IMR-90 (cell line): ENCODE measurements around the gene INPP5A. TPM values are rescaled to one million over a fixed set of nuclear protein-coding genes. Genes with fewer than 3 reads are reported as not detected.

ENCODE experiments used
- ATAC-seq: fragments of 200-7000 bp; cut with Tn5 transposase; 2 replicates; pipeline ENCODE4 v1.9.1; 2020; ENCODE audit warnings: low read depth, mild to moderate bottlenecking, moderate library complexity
- BruUV-seq: library from RNA; stranded (reverse); fragments of 400-500 nt; replicated peaks from 2 replicates; lab custom pipeline; 2021; lab: Mats Ljungman, UMichigan
- CTCF ChIA-PET: fragments of 300-600 bp; formaldehyde crosslinking; extraction: SDS; loops from one replicate; lab custom pipeline; 2021; ENCODE audit warnings: antibody characterized with exemption; lab: Yijun Ruan, JAX
- POLR2A ChIA-PET: fragments of 300-600 bp; sonication (Branson Sonifier 250); formaldehyde crosslinking; loops from one replicate; lab custom pipeline; 2022; ENCODE audit warnings: antibody characterized with exemption; ENCODE audit not compliant: unreplicated experiment; lab: Charles Lee
- DNase-seq: peaks from one replicate; pipeline ENCODE4 v3.0.0; 2013
- H2AFZ ChIP-seq: replicated peaks from 2 replicates; pipeline ENCODE3; 2013; ENCODE audit warnings: low read length, mild to moderate bottlenecking; ENCODE audit not compliant: poor library complexity
- H2AK5ac ChIP-seq: 2 replicates; pipeline ENCODE4 v1.6.1; 2013; ENCODE audit warnings: low read depth, low read length, inconsistent platforms
- H2AK9ac ChIP-seq: replicated peaks from 2 replicates; pipeline ENCODE3; 2013; ENCODE audit warnings: mild to moderate bottlenecking, low read depth, low read length, moderate library complexity; ENCODE audit not compliant: poor library complexity
- H2BK120ac ChIP-seq: 2 replicates; pipeline ENCODE4 v1.6.1; 2013; ENCODE audit warnings: low read depth, low read length, inconsistent platforms
- H2BK15ac ChIP-seq: 3 replicates; pipeline ENCODE4 v1.6.1; 2013; ENCODE audit warnings: low read depth, low read length, inconsistent platforms
- H2BK20ac ChIP-seq: 2 replicates; pipeline ENCODE4 v1.6.1; 2013; ENCODE audit warnings: low read depth, mild to moderate bottlenecking, inconsistent platforms, low read length, moderate library complexity
- H2BK5ac ChIP-seq: 2 replicates; pipeline ENCODE4 v1.6.1; 2013; ENCODE audit warnings: mild to moderate bottlenecking, low read depth, low read length, inconsistent platforms; ENCODE audit not compliant: poor library complexity, severe bottlenecking
- H3K14ac ChIP-seq: replicated peaks from 2 replicates; pipeline ENCODE4 v1.6.1; 2013; ENCODE audit warnings: low read depth, low read length, inconsistent platforms
- H3K18ac ChIP-seq: 2 replicates; pipeline ENCODE4 v1.6.1; 2013; ENCODE audit warnings: low read depth, low read length, control low read depth
- H3K23ac ChIP-seq: 2 replicates; pipeline ENCODE4 v1.6.1; 2013; ENCODE audit warnings: low read depth, low read length, inconsistent platforms
- H3K27ac ChIP-seq: 2 replicates; pipeline ENCODE4 v1.5.1; 2013; ENCODE audit warnings: mild to moderate bottlenecking, control low read depth, low read length; ENCODE audit not compliant: insufficient read depth
- H3K27me3 ChIP-seq: 2 replicates; pipeline ENCODE4 v1.6.1; 2013; ENCODE audit warnings: low read length; ENCODE audit not compliant: control insufficient read depth, insufficient read depth
- H3K36me3 ChIP-seq: 2 replicates; pipeline ENCODE4 v1.6.1; 2013; ENCODE audit warnings: low read length, mixed read lengths; ENCODE audit not compliant: control insufficient read depth, insufficient read depth
- H3K4ac ChIP-seq: 2 replicates; pipeline ENCODE4 v1.6.1; 2013; ENCODE audit warnings: low read depth, low read length, inconsistent platforms
- H3K4me1 ChIP-seq: 2 replicates; pipeline ENCODE4 v1.6.1; 2013; ENCODE audit warnings: low read length, mixed read lengths; ENCODE audit not compliant: control insufficient read depth, insufficient read depth
- H3K4me2 ChIP-seq: 2 replicates; pipeline ENCODE4 v1.6.1; 2013; ENCODE audit warnings: low read depth, mild to moderate bottlenecking, control low read depth, low read length, moderate library complexity
- H3K4me3 ChIP-seq: 2 replicates; pipeline ENCODE4 v1.5.1; 2013; ENCODE audit warnings: low read depth, mild to moderate bottlenecking, control low read depth, low read length, moderate library complexity; ENCODE audit not compliant: insufficient read depth
- H3K56ac ChIP-seq: 2 replicates; pipeline ENCODE4 v1.6.1; 2013; ENCODE audit warnings: low read length, inconsistent platforms; ENCODE audit not compliant: insufficient read depth; ENCODE audit errors: extremely low read depth
- H3K79me1 ChIP-seq, 2 experiments: 2 replicates each; pipeline ENCODE4 v1.6.1; 2013; ENCODE audit warnings: low read length in 2 of 2, inconsistent platforms in 1 of 2, low read depth in 1 of 2
- H3K9ac ChIP-seq: 2 replicates; pipeline ENCODE4 v1.6.1; 2013; ENCODE audit warnings: low read depth, low read length, control low read depth
- H3K9me1 ChIP-seq: 2 replicates; pipeline ENCODE4 v1.6.1; 2013; ENCODE audit warnings: low read length, inconsistent platforms; ENCODE audit not compliant: insufficient read depth
- H3K9me3 ChIP-seq: 2 replicates; pipeline ENCODE4 v1.6.1; 2013; ENCODE audit warnings: low read length; ENCODE audit not compliant: control insufficient read depth, insufficient read depth
- H4K20me1 ChIP-seq: 2 replicates; pipeline ENCODE4 v1.6.1; 2013; ENCODE audit warnings: low read length, inconsistent platforms; ENCODE audit not compliant: insufficient read depth
- H4K5ac ChIP-seq: 2 replicates; pipeline ENCODE4 v1.6.1; 2013; ENCODE audit warnings: mild to moderate bottlenecking, low read depth, low read length, control low read depth
- H4K8ac ChIP-seq, 2 experiments: 2 replicates each; pipeline ENCODE4 v1.6.1; 2013; ENCODE audit warnings: low read depth in 2 of 2, low read length in 2 of 2, control low read depth in 1 of 2, inconsistent platforms in 1 of 2
- H4K91ac ChIP-seq: 2 replicates; pipeline ENCODE4 v1.6.1; 2013; ENCODE audit warnings: low read depth, low read length, inconsistent platforms; ENCODE audit not compliant: insufficient read depth
- BHLHE40 ChIP-seq: fragments of 150-350 bp; IDR thresholded peaks from 2 replicates; pipeline ENCODE4 v1.6.1; 2016; ENCODE audit warnings: mild to moderate bottlenecking, low read depth, low read length
- CEBPB ChIP-seq: IDR thresholded peaks from 2 replicates; pipeline ENCODE4 v1.6.1; 2012; ENCODE audit warnings: low read depth, low read length, improper control_type of control experiment
- CHD1 ChIP-seq: IDR thresholded peaks from 2 replicates; pipeline ENCODE4 v1.6.1; 2012; ENCODE audit warnings: low read depth, low read length, improper control_type of control experiment
- FOS ChIP-seq: fragments of 150-350 bp; IDR thresholded peaks from 2 replicates; pipeline ENCODE4 v1.6.1; 2016; ENCODE audit warnings: low read depth, low read length
- MAFK ChIP-seq: IDR thresholded peaks from 2 replicates; pipeline ENCODE4 v1.6.1; 2012; ENCODE audit warnings: low read depth, low read length, improper control_type of control experiment
- MAZ ChIP-seq: IDR thresholded peaks from 2 replicates; pipeline ENCODE4 v1.6.1; 2012; ENCODE audit warnings: low read depth, mild to moderate bottlenecking, low read length, improper control_type of control experiment, moderate library complexity, borderline replicate concordance
- MXI1 ChIP-seq: IDR thresholded peaks from 2 replicates; pipeline ENCODE4 v1.6.1; 2012; ENCODE audit warnings: low read depth, mild to moderate bottlenecking, low read length, moderate library complexity, borderline replicate concordance
- NFE2L2 ChIP-seq: fragments of 150-350 bp; IDR thresholded peaks from 2 replicates; pipeline ENCODE4 v1.6.1; 2016; ENCODE audit warnings: low read depth, mild to moderate bottlenecking, low read length
- POLR2A ChIP-seq: IDR thresholded peaks from 2 replicates; pipeline ENCODE4 v1.6.1; 2012; ENCODE audit warnings: mild to moderate bottlenecking, low read depth, low read length
- RAD21 ChIP-seq: IDR thresholded peaks from 2 replicates; pipeline ENCODE4 v1.6.1; 2012; ENCODE audit warnings: low read length, improper control_type of control experiment
- RCOR1 ChIP-seq: IDR thresholded peaks from 2 replicates; pipeline ENCODE4 v1.6.1; 2012; ENCODE audit warnings: mild to moderate bottlenecking, low read length, improper control_type of control experiment; ENCODE audit not compliant: insufficient replicate concordance
- RFX5 ChIP-seq: IDR thresholded peaks from 2 replicates; pipeline ENCODE4 v1.8.0; 2012; ENCODE audit warnings: low read depth, mild to moderate bottlenecking, low read length, moderate library complexity
- SMC3 ChIP-seq: fragments of 150-350 bp; IDR thresholded peaks from 2 replicates; pipeline ENCODE4 v1.6.1; 2016; ENCODE audit warnings: low read depth, mild to moderate bottlenecking, antibody characterized with exemption, low read length, moderate library complexity
- WGBS, 2 experiments: methylation state at CpG; one replicate each; pipeline versions ENCODE4 v1.1.5 to v1.1.7; 2013; ENCODE audit warnings: missing lambda C conversion rate in 2 of 2; ENCODE audit not compliant: insufficient read length in 1 of 2; ENCODE audit errors: extremely low coverage in 2 of 2; 5-methylcytosine and 5-hydroxymethylcytosine counted together
- dilution Hi-C: fragments of 300-500 bp; cut with HindIII; formaldehyde crosslinking; loops from one replicate; pipeline ENCODE4 v1.14.3; 2018; ENCODE audit warnings: low sequenced_read_pairs; ENCODE audit not compliant: unreplicated experiment
- in situ Hi-C: fragments of 300-500 bp; cut with MboI; formaldehyde crosslinking; loops from 3 replicates; pipeline ENCODE4 v1.14.3; 2019; ENCODE audit warnings: low sequenced_read_pairs, inconsistent platforms, mixed read lengths
- intact Hi-C: fragments of 100-400 bp; cut with micrococcal nuclease; formaldehyde crosslinking; loops from 2 replicates; pipeline ENCODE4 v1.10.0; 2022
- polyA plus RNA-seq, 3 experiments: library from polyadenylated mRNA; depleted of rRNA; stranded (reverse); fragments of >200 nt; gene quantifications; 2 replicates each; pipeline ENCODE4 v1.2.3, GENCODE V29; 2012; ENCODE audit warnings: low replicate concordance in 1 of 3
- total RNA-seq: library from RNA; depleted of rRNA; stranded (reverse); fragments of >200 nt; gene quantifications from 2 replicates; pipeline ENCODE4 v1.2.3, GENCODE V29; 2012
- TF ChIP-seq, protein P1 (sequence below): fragments of 150-350 bp; IDR thresholded peaks from 2 replicates; pipeline ENCODE4 v1.6.1; 2017; ENCODE audit warnings: mild to moderate bottlenecking, antibody characterized with exemption, low read length, low read depth
- TF ChIP-seq, protein P2 (sequence below): fragments of 150-350 bp; IDR thresholded peaks from 2 replicates; pipeline ENCODE4 v1.6.1; 2016; ENCODE audit warnings: low read depth, mild to moderate bottlenecking, low read length, moderate library complexity, borderline replicate concordance

The INPP5A gene
- total and polyA plus RNA-seq, 2 of the 4 experiments (the other 2 are of a cell fraction), result 21.4 to 36.7 TPM

DNA sequence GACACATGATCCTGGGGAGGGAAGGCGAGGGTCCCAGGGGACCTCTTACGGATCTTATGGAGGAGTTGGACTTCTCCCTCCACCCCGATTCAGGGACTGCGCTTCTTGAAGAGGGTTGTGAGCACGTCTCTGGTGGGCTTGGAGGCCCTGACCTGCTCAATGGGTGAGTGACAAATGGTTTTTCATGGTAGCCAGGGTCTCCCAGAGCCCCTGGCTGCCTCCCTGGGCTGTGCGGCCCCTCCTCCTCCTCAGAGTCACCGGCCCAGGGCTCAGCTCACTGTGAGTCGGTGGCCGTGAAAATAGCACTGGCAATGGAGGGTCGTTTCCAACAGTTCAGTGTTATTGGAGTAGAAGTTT is 26.6 kb downstream of the INPP5A start (continued):
- TF ChIP-seq RFX5 (no peak), POLR2A (no peak), RCOR1 (no peak)

- in situ Hi-C loops, result no loop called here
- Histone ChIP-seq H3K9me3 (no peaks in the 10 kb centered on the region), H3K4me1 (no peaks in the 10 kb centered on the region; the same call in 1 of the 2 replicates), H2AK5ac (no peak overlapping the region), H2AK9ac (no peak overlapping the region), H3K9me1 (peaks cover 7% of the 10 kb centered on the region; the same call in 1 of the 2 replicates), H2BK5ac (no peak overlapping the region), H2BK120ac (no peak overlapping the region), H3K27me3 (no peaks in the 10 kb centered on the region), H3K27ac (no peak overlapping the region), H2BK15ac (no peak overlapping the region), H3K4me3 (no peak overlapping the region), H3K4ac (no peak overlapping the region), H2BK20ac (no peak overlapping the region), H3K14ac (no peak overlapping the region), H3K79me1 (peaks cover 23 to 54% of the 10 kb centered on the region in 2 experiments), H3K23ac (no peak overlapping the region), H3K56ac (no peak overlapping the region), H4K20me1 (peaks cover 69% of the 10 kb centered on the region), H4K91ac (no peak overlapping the region), H3K4me2 (no peak overlapping the region), H4K5ac (no peak overlapping the region), H3K9ac (no peak overlapping the region), H3K36me3 (no peaks in the 10 kb centered on the region), H3K18ac (no peak overlapping the region), H2AFZ (no peak overlapping the region), H4K8ac (no peak overlapping the region)
- no CpG with 5 or more reads among the region's 11 CpGs for WGBS, 2 experiments
- ChIA-PET CTCF (no interaction called here), POLR2A (no interaction called here)
- ATAC-seq (no peak), DNase-seq (no peak)
- intact Hi-C loops, result no loop called here
- no TSS peak for BruUV-seq
- dilution Hi-C loops, result no loop called here
- no peak for TF ChIP-seq FOS
- TF ChIP-seq, protein P1, sequence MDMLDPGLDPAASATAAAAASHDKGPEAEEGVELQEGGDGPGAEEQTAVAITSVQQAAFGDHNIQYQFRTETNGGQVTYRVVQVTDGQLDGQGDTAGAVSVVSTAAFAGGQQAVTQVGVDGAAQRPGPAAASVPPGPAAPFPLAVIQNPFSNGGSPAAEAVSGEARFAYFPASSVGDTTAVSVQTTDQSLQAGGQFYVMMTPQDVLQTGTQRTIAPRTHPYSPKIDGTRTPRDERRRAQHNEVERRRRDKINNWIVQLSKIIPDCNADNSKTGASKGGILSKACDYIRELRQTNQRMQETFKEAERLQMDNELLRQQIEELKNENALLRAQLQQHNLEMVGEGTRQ, result no peak
- TF ChIP-seq RAD21, result no peak
- TF ChIP-seq MAZ, result no peak
- no peak for TF ChIP-seq RCOR1
- no peak for TF ChIP-seq CEBPB
- TF ChIP-seq, protein P2, sequence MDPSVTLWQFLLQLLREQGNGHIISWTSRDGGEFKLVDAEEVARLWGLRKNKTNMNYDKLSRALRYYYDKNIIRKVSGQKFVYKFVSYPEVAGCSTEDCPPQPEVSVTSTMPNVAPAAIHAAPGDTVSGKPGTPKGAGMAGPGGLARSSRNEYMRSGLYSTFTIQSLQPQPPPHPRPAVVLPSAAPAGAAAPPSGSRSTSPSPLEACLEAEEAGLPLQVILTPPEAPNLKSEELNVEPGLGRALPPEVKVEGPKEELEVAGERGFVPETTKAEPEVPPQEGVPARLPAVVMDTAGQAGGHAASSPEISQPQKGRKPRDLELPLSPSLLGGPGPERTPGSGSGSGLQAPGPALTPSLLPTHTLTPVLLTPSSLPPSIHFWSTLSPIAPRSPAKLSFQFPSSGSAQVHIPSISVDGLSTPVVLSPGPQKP, result no peak
- no peak for TF ChIP-seq POLR2A
- no peak for TF ChIP-seq RFX5
- TF ChIP-seq CHD1, result no peak
- TF ChIP-seq MXI1, result no peak
- TF ChIP-seq SMC3, result no peak
- TF ChIP-seq BHLHE40, result no peak
- no peak for TF ChIP-seq NFE2L2
- no peak for TF ChIP-seq MAFK
Measured at GRCh38 chr10:132564690-132565089, 27.1 kb downstream of the INPP5A start.
